Fibroblast of skin of right quadriceps (primary cell): ENCODE measurements around the gene NRL.

ENCODE experiments used
- DNase-seq: peaks from one replicate; pipeline ENCODE4 v3.0.0-alpha.2; 2013

NRL gene

DNA sequence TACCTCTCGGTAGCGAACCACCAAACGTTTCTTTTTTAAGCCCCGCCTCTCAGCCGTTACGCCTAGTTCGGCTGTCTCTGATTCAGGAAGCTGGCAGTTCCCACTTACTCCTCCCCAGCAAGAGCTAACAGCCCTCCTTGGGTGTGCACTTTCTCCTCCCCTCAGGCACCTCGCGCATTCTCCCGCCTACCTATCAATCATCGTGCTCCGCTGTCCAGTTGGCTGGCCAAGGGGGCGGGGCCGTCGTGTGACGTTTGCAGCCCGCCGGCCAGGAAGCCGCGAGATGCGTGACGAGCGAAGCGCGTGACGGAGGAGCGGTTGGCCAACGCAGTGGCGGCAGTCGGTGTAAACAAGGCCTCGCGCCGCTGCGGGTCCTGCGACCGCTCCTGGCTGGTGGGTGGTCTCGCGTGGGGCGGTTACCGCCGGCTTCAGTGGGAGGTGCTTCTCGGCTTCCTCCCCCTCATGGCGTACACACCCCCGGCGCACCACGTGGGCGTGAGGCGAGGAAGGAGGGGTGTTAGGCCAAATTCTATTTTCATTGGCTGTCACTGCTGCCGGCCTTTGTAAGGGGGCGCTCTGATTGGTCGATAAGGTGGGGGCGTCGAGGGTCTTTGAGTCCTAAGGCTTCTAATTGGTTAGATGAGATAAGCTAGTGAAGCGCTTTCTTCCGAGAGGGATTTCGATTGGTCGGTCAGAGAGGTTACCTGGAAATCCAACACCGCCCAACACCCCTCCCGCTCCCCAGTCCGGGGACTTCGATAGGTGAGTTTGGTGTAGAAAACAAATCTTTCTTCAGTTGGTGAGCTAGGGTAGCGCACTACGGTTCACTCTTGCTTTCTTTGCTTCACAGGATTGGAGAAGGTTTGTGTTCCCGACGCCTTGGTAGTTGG lies at the start of gene NRL, which contains the start of gene DCAF11:
NRL (minus strand) TSS at position 418 of the 890 bp plus-strand sequence. CDS start 32,101 bp downstream, outside the sequence.
DCAF11 (plus strand) TSS at position 246 of the 890 bp plus-strand sequence. CDS start 818 bp downstream, outside the sequence.
- DNase-seq: peak; percentile 100

DNA sequence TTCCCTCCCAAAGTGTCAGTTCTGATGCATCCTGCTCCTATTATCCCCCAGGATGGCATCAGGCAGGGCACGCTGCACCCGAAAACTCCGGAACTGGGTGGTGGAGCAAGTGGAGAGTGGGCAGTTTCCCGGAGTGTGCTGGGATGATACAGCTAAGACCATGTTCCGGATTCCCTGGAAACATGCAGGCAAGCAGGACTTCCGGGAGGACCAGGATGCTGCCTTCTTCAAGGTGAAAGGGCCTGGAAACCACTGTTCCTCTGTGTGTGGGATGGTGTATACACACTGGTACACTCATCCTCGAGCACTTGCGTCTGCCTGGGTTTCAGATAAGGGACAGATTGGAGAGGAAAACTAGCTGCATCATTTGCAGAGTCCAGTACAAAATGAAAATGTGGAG lies 47.3 kb upstream of the NRL start:
- no peak for DNase-seq

DNA sequence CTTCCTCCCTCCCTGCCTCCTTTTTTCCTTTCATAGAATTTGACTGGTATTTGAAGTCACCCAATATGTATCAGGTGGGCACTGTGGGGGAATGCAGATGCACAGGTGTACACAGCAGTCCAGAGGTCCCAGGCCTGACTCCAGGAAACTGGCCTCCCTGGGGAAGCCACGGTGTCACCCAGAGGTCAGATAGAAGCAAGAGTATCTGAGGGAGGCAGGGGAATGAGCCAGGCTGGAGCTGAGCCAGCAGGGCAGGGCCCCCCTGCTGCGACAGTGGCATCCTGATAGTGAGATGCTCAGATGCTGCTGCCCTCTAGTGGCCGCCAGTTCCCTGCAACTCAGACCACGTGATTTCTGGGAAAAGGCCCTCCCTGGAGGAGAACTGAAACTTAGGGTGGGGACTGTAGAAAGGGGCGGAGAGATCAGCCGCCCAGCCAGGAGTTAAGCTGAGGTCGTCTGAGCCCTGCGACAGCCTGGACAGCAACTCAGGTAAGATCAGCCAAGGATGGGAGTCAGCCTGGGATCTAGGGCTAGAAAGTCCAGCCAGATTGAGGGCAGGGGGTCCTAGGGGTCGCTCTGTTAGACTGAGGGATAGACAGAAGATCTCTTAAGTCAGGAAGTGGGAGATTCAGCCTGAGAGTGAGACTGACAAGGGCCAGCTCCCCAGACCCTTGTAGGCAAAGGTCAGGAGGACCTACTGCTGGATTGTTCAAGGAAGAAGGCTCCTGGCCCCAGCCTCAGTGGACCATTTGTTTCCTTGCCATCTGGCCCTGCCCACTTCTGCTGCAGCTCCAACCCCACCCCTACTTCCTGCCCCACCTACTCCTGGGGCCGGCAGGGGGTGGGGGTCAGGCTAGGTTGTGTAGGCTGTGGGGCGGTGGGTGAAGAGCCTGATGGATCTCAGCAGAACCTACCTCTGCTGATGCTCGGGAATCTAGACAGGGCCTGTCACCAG lies 46.4 kb upstream of the NRL start, which contains the start of gene IRF9:
IRF9 (plus strand) TSS at position 416 of the 955 bp plus-strand sequence. CDS start 880 bp downstream, outside the sequence.
- DNase-seq: peak; percentile 94

DNA sequence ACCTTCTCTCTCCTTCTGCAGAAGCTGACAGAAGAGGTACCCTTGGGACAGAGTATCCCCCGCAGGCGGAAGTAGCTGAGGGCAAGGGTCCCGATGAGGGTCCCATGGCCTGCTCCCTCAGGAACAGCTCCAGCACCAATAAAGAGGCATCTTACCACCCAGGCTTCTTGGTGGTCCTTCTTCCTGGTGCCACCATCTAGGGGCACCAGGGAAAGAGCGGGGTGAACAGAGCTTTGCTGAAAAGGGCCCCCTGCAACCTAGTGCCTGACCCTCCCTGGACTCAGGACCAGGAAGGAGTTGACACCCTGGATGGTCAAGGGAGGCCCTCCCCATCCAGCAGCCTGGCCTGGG lies 45.7 kb upstream of the NRL start:
- DNase-seq: no peak

DNA sequence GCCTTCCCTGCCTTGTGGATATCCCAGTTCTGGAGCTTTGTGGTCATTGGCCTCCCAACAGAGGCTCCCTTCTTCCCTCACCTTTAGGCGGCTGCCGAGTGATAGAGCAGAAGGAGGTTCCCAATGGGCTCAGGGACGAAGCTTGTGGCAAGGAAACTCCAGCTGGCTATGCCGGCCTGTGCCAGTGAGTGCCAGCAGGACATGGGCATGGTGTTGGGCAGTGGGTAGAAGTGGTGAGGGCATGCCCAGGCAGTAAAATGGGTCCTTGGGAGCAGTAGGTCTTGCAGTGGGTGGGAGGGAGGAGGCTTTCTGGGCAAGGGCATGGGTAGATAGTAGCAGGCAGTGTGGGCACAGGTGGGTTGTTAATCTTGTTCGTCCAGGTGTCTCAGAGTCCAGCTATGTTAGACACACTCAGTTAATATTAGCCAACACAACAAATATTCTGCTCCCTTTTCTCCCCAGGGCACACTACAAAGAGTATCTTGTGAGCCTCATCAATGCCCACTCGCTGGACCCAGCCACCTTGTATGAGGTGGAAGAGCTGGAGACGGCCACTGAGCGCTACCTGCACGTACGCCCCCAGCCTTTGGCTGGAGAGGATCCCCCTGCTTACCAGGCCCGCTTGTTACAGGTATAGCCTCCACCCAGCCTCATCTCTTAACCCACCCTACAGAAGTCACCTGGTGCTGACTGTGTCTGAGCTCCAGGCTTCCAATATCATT lies 45.2 kb upstream of the NRL start:
- DNase-seq: no peak

DNA sequence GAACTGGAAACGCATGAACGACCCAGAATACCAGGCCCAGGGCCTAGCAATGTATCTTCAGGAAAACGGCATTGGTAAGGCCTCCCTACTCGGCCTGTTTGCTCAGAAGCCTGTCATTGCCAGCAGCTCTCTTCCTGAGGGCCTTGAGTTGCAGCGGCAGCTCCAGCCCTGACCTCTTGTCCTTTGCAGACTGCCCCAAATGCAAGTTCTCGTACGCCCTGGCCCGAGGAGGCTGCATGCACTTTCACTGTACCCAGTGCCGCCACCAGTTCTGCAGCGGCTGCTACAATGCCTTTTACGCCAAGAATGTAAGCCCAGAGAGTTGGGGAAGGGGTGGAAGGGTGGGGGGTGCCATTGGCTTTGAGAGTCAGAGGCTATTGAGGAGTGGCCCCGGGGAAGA lies 42.6 kb upstream of the NRL start:
- DNase-seq: no peak

DNA sequence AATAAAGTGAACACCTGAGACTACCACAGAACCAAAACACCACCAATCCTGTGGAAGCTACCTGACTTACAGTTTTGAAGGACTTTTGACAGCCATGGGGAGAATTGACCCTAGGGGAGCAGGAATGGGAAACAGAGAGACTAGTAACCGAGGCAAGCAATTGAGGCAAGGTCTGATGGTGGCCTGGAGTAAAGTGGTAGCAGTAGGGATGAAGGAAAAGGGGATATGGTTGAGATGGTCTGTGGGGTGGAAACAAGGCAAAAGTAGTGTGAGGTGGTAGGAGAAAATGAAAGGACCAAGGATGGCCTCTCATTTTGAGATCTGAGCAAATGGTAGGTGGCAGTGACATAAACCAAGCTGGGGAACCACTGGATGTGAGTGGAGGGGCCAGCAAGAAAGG lies 42.1 kb upstream of the NRL start:
- DNase-seq: no peak

DNA sequence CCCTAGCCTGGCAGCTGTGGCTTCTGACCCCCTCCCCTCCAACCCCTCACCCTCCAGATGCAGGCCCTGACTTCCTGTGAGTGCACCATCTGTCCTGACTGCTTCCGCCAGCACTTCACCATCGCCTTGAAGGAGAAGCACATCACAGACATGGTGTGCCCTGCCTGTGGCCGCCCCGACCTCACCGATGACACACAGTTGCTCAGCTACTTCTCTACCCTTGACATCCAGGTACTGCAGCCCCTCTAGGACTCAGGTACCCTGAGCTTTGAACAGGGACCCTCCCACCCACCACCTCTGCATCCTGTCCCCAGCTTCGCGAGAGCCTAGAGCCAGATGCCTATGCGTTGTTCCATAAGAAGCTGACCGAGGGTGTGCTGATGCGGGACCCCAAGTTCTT lies 40.4 kb upstream of the NRL start:
- DNase-seq: no peak

DNA sequence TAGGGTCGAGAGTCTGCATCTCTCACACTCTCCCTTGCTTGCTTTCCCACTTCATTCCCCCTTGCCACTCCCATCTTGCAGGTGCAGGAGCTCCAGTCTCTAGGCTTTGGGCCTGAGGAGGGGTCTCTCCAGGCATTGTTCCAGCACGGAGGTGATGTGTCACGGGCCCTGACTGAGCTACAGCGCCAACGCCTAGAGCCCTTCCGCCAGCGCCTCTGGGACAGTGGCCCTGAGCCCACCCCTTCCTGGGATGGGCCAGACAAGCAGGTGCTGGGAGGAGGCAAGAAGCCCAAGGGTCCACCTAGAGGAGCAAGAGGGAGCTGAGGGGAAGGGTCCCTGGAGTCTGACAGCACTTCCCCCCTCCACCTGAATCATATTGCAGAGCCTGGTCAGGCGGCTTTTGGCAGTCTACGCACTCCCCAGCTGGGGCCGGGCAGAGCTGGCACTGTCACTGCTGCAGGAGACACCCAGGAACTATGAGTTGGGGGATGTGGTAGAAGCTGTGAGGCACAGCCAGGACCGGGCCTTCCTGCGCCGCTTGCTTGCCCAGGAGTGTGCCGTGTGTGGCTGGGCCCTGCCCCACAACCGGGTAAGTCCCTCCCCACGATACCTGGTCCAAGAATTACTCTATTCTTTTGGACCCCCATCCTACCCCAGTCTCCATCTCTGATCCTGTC lies 36.8 kb upstream of the NRL start:
- DNase-seq: no peak

DNA sequence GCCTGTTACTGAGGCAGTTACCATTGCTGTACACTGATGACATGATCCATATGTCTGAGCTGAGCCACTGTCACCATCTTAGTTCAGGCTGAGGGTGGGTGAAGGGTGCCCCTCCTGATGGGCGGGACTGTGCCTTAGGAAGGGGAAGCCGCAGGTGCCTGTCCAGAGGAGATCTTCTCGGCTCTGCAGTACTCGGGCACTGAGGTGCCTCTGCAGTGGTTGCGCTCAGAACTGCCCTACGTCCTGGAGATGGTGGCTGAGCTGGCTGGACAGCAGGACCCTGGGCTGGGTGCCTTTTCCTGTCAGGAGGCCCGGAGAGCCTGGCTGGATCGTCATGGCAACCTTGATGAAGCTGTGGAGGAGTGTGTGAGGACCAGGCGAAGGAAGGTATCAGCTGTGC lies 36.2 kb upstream of the NRL start:
- no peak for DNase-seq

DNA sequence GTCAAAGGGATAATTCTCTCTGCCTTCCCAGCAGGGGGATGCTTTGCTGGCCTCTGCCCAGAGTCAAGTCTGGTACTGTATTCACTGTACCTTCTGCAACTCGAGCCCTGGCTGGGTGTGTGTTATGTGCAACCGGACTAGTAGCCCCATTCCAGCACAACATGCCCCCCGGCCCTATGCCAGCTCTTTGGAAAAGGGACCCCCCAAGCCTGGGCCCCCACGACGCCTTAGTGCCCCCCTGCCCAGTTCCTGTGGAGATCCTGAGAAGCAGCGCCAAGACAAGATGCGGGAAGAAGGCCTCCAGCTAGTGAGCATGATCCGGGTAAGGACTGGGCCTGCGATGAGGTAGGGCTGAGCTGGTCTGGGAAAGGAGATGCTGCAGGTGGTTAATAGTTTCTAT lies 35.8 kb upstream of the NRL start:
- no peak for DNase-seq

DNA sequence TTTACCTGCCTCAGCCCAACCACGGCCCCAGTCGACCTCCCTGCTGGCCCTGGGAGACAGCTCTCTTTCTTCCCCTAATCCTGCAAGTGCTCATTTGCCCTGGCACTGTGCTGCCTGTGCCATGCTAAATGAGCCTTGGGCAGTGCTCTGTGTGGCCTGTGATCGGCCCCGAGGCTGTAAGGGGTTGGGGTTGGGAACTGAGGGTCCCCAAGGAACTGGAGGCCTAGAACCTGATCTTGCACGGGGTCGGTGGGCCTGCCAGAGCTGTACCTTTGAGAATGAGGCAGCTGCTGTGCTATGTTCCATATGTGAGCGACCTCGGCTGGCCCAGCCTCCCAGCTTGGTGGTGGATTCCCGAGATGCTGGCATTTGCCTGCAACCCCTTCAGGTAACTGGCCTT lies 35.3 kb upstream of the NRL start:
- DNase-seq: no peak

DNA sequence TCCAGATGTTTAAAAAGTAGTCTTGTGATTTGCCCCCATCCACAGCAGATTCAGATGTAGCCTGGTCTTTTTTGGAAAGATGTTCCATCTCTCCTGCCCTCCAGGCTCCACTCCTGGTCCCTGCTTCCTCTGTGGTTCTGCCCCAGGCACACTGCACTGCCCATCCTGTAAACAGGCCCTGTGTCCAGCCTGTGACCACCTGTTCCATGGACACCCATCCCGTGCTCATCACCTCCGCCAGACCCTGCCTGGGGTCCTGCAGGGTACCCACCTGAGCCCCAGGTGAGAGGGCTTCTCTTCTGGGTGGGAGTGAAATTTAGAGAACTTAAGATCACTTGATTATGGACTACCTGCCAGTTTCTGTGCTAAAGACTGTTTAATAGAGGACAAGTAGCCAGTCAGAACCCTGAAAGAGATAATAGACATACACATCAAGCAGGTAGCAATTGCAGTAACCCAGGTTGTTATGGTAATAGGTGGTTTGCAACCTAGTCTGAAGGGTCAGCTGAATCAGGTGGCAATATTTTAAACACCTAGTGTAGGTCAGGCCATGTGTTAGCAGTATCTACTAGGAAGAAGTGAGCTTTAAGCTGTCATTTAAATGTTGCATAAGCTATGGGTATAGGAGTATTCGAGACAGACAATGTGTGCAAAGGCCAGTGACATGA lies 34.7 kb upstream of the NRL start:
- DNase-seq: no peak

DNA sequence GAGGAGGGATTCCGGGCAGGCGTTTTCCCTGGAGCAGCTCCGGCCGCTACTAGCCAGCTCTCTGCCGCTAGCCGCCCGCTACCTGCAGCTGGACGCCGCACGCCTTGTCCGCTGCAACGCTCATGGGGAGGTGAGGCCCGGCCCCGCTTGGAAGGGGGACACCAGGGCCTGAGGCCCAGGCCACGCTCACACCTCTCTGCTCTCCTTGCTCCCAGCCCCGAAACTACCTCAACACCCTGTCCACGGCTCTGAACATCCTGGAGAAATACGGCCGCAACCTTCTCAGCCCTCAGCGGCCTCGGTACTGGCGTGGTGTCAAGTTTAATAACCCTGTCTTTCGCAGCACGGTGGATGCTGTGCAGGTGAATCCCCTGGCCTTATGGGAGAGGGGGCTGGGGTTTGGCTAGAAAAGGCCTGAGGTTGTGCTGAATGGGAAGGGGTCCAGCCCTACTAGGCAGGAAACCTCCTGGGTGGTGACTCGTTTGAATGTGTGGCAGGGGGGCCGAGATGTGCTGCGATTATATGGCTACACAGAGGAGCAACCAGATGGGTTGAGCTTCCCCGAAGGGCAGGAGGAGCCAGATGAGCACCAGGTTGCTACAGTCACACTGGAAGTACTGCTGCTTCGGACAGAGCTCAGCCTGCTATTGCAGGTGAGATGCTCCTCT lies 33.1 kb upstream of the NRL start:
- DNase-seq: no peak

DNA sequence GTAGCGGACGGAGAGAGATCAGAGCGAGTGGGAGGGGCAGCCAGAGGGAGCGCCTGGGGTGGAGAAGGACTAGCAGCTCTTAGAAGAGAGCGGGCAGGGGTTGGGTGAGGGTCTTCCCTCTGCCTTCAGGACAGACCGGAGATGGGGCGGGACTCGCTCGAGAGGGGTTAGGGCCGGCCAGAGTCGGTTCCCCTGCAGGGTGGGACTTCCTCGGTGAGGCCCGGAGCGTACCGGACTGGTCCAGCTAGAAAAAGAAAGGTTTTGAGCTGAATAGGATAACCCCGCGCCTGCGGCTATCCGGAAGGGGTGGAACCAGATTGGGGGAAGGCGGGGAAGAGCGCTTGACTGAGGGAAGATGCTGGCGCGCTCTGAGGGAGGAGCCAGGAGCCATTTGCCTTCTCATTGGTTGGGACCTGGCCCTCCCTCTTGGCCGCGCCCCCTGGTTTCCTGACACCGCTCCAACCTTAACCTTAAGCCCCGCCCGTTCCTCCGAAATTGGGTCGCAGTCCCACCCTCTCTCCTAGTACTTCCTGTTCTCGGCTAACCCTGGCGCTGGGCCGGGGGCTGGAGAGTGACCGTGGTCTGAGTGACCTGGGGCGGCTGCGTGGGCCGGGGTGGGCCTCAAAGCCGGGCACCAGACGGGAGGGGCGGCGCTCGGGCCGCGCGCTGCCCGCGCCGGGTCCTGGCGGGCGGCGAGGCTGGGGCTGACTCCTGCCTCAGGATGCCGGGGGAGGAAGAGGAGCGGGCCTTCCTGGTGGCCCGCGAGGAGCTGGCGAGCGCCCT lies 32.4 kb upstream of the NRL start, which contains the start of gene RNF31:
RNF31 (plus strand) TSS at position 521 of the 783 bp plus-strand sequence; CDS start at position 722, 201 bp downstream.
- DNase-seq: peak; percentile 97

DNA sequence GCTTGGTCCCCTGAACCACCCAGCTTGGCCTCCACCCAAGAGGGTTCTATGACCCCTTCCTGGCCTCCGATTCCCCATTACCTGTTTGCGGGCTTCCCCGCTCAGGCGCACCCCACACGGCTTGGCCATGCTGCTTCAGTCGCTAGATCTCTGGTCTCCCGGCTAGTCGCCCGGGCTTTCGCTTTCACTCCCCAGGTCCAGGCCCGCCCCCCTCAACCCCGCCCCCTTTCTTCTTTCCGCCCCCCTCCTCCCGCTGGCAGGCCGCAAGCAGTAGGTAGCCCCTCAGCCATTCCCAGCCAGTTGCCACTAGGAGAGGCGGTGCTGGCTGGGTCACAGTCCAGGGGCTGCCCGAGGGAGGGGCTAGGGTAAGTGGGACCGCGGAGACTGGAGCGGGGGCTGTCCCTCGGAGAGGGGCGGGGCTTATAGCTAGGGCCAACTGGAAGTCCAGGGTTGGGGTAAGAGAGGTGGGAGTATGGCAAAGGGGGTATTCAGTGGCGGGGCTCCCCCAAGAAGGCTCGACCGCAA lies 31.8 kb upstream of the NRL start, which contains the start of gene PSME2:
PSME2 (minus strand) TSS at position 158 of the 525 bp plus-strand sequence; CDS start at position 129, 29 bp downstream.
- DNase-seq: peak; percentile 97

DNA sequence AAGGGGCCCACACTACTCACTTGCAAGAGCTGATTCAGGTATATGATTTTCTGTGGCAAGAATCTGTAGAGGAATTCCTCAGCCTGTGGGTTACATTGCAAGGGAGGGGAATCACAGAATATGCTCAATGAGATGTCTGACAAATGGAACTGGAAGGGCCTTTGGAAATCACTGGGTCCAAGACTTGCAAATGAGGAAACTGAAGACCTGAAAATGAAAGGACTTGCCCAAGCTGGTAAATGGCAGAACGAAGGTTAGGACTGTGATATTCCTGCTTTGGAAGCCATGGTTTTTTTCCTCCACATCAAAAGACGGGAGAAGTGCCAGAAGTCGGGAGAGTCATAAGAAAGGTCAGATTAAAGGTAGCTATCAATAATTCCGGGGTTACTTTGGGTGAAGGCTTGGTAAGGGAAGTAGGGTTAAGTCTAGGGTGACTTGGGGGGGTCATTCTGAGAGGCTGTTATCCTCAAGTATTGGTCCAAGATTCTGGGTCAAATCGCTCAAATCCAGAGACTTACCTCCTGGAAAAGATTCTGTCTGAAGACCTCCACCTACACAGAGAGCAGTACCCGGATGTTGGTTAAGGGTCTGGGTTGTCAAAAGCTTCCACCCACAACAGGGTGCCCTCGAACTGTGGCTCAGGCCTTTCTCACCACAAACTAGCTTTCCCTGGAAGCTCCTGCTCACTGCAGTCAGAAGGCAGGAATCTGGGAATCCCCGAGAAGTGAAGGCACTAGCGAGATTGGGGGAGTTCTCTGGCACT lies 31.1 kb upstream of the NRL start:
- DNase-seq: no peak

DNA sequence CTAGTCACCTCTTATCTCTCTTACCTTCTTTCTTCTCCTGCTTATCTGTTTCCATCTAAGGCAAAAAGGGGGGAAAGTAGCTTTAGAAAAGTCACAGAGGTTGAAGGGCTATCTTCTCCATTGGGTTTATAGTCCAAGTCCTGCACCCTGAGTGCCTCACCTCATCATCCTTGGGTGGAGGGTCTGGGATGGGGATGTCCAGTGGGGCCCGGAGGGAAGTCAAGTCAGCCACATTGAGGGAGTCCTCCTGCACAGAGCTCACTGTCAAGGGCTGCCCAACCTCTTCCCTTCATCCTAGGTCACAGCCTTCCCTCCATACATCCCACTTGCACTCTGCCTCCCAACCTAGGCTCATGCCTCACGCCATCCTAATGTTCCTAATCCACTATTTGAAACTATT lies 30.5 kb upstream of the NRL start:
- DNase-seq: no peak

DNA sequence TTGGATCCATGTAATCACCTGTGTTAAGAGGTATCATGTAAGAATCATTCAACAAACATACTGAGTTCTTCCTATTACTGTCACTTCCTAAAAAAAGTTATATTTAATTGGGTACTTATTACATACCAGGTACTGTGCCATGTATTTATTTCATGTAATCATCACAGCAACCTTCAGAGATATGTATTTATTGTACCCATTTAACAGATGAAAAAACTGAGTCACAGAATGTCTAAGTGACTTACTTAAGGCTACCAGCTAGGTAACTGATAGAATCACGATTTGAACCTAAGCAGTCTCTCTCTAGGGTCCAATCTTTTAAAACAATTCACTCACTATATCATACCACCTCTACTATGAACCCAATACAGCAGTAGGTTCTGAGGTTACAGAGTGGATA lies 29.7 kb upstream of the NRL start:
- no peak for DNase-seq
